ENCODE results near the gene SNAI3.

GRCh38 chr16:88650749-88651275 is 35.5 kb downstream of the SNAI3 start, which contains the start of gene CYBA:
- TF ChIP-seq TAF1 (IDR thresholded peaks at IDR 0.05; ENCODE audit: borderline replicate concordance, insufficient read depth, low read length) (peak; percentile 33; the same call in 1 of the 2 replicates), POLR2AphosphoS5 (IDR thresholded peaks at IDR 0.05; ENCODE audit: low read depth, low read length) (peak; percentile 79), SIN3A (IDR thresholded peaks at IDR 0.05; ENCODE audit: borderline replicate concordance, insufficient read depth, low read length) (no peak)

All from PFSK-1 (cell line).